ENCODE results near the gene HOXD9.

GRCh38 chr2:176089843-176090395 lies 32.6 kb upstream of the HOXD9 start:
- TF ChIP-seq POLR2A (IDR thresholded peaks at IDR 0.05; ENCODE audit: control extremely low read depth in 1 of 2, low read depth in 2 of 2, low read length in 2 of 2) (no peak), SP1 (IDR thresholded peaks at IDR 0.05; ENCODE audit: low read depth, low read length) (no peak), SIN3A (conservative IDR thresholded peaks at IDR 0.05 in 1 of 2, IDR thresholded peaks at IDR 0.05 in 1 of 2; ENCODE audit: low read depth in 1 of 2, low read length in 2 of 2) (no peak), RNF2 (IDR thresholded peaks at IDR 0.05; ENCODE audit: borderline replicate concordance, low read depth, low read length, missing control alignments, poor library complexity, severe bottlenecking) (peak; percentile 89), JUN (IDR thresholded peaks at IDR 0.05; ENCODE audit: low read depth, low read length) (no peak), JUND (IDR thresholded peaks at IDR 0.05; ENCODE audit: low read length) (no peak), POLR2AphosphoS5 (IDR thresholded peaks at IDR 0.05; ENCODE audit: low read depth, low read length) (no peak), HDAC6 (IDR thresholded peaks at IDR 0.05; ENCODE audit: low read depth, low read length) (no peak), EZH2 (IDR thresholded peaks at IDR 0.05; ENCODE audit: low read depth, low read length, severe bottlenecking) (peak; percentile 21)
- TF ChIP-seq, protein P1, sequence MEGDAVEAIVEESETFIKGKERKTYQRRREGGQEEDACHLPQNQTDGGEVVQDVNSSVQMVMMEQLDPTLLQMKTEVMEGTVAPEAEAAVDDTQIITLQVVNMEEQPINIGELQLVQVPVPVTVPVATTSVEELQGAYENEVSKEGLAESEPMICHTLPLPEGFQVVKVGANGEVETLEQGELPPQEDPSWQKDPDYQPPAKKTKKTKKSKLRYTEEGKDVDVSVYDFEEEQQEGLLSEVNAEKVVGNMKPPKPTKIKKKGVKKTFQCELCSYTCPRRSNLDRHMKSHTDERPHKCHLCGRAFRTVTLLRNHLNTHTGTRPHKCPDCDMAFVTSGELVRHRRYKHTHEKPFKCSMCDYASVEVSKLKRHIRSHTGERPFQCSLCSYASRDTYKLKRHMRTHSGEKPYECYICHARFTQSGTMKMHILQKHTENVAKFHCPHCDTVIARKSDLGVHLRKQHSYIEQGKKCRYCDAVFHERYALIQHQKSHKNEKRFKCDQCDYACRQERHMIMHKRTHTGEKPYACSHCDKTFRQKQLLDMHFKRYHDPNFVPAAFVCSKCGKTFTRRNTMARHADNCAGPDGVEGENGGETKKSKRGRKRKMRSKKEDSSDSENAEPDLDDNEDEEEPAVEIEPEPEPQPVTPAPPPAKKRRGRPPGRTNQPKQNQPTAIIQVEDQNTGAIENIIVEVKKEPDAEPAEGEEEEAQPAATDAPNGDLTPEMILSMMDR (IDR thresholded peaks at IDR 0.05; ENCODE audit: control extremely low read depth in 1 of 3, insufficient read depth in 1 of 3, low read depth in 1 of 3, low read length in 3 of 3): no peak
- TF ChIP-seq, protein P2, sequence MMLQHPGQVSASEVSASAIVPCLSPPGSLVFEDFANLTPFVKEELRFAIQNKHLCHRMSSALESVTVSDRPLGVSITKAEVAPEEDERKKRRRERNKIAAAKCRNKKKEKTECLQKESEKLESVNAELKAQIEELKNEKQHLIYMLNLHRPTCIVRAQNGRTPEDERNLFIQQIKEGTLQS (IDR thresholded peaks at IDR 0.05; ENCODE audit: insufficient read depth, low read depth, low read length): no peak
